Esophagus squamous epithelium (tissue), 4 donors: ENCODE measurements around the gene TRPM6.

ENCODE experiments used
- CTCF ChIP-seq, 6 experiments: fragments of 450-650 bp in 4 of 6; fragments of 200-600 bp in 2 of 6; sonication (generic) in 2 of 6; IDR thresholded peaks; one replicate each; pipeline ENCODE4 v1.5.1; 2016 to 2019; ENCODE audit warnings: antibody characterized with exemption in 6 of 6, mild to moderate bottlenecking in 4 of 6, moderate library complexity in 4 of 6
- POLR2A ChIP-seq, 4 donors: fragments of 450-650 bp; IDR thresholded peaks; one replicate each; pipeline ENCODE4 v1.6.1; 2017; ENCODE audit warnings: antibody characterized with exemption in 4 of 4, mild to moderate bottlenecking in 4 of 4, moderate library complexity in 3 of 4

- TF ChIP-seq CTCF (IDR thresholded peaks at IDR 0.05) (no peak), POLR2A (IDR thresholded peaks at IDR 0.05) (no peak)
Observed at GRCh38 chr9:74775396-74775795, 112.3 kb downstream of the TRPM6 start.
